Stomach (tissue), 4 donors: ENCODE results near the gene RANBP1.

Experiments
- CTCF ChIP-seq, 7 experiments: fragments of 450-650 bp in 4 of 7; fragments of 200-600 bp in 3 of 7; sonication (generic) in 3 of 7; IDR thresholded peaks; one replicate each; pipeline ENCODE4 v1.5.1; 2016 to 2019; ENCODE audit warnings: antibody characterized with exemption in 7 of 7, control low read depth in 2 of 7, mild to moderate bottlenecking in 1 of 7
- EP300 ChIP-seq: sonication (generic); formaldehyde crosslinking; IDR thresholded peaks from one replicate; pipeline ENCODE4 v1.6.1; 2017; ENCODE audit warnings: antibody characterized with exemption

DNA sequence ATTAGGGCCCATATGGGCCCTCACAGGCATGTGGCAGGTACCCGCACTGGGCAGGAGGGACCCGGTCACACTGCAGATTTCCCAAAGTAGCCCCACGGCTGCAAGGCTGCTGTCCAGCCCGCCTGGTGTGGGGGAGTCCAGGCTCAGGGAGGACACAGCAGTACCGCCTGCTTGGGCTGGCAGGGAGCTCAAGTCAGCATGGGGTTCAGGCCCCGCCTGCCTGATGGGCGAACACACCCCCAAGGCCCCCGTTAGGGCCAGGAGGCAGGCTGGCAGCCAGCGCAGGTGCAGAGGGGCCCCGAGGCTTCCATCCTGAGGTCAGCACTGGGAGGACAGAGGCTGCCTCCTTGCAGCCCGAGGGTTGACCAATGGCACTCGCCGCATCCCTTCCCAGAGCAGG lies 21.2 kb downstream of the RANBP1 start:
- TF ChIP-seq CTCF (IDR thresholded peaks at IDR 0.05) = no peak
- TF ChIP-seq EP300 = no peak
